K562 (cell line): ENCODE measurements around the gene YBX2. TPM values are rescaled to one million over a fixed set of nuclear protein-coding genes. Genes with fewer than 3 reads are reported as not detected.
A peak's percentile ranks its signal among the peaks of the same experiment; 100 is the strongest.

Experiments used
- ADNP ChIP-seq: fragments of 200-800 bp; sonication (Bioruptor generic); IDR thresholded peaks from 2 replicates; pipeline ENCODE4 v1.6.1; 2016; ENCODE audit warnings: missing genetic modification characterization, missing compliant biosample characterization
- ETV1 ChIP-seq: fragments of 450-650 bp; conservative IDR thresholded peaks from 2 replicates; pipeline ENCODE4 v1.6.1; 2016; ENCODE audit warnings: missing genetic modification characterization, control low read depth, low read depth, missing compliant biosample characterization
- FOXK2 ChIP-seq, 2 experiments: fragments of 450-650 bp; IDR thresholded peaks in 1 of 2; conservative IDR thresholded peaks in 1 of 2; 2 replicates each; pipeline ENCODE4 v1.6.1; 2016; ENCODE audit warnings: low read depth in 2 of 2, mild to moderate bottlenecking in 1 of 2
- HDAC1 ChIP-seq, 2 experiments: fragments of 450-650 bp; IDR thresholded peaks; 2 replicates each; pipeline ENCODE4 v1.6.1; 2016 to 2017; ENCODE audit warnings: inconsistent platforms in 1 of 2, mild to moderate bottlenecking in 1 of 2, moderate library complexity in 1 of 2
- L3MBTL2 ChIP-seq: fragments of 450-650 bp; IDR thresholded peaks from 2 replicates; pipeline ENCODE4 v1.6.1; 2016; ENCODE audit warnings: mild to moderate bottlenecking, moderate library complexity
- MCM2 ChIP-seq: fragments of 450-650 bp; IDR thresholded peaks from 2 replicates; pipeline ENCODE4 v1.6.1; 2017; ENCODE audit warnings: low read depth, mild to moderate bottlenecking
- MCM3 ChIP-seq: fragments of 450-650 bp; IDR thresholded peaks from 2 replicates; pipeline ENCODE4 v1.6.1; 2016
- NEUROD1 ChIP-seq: fragments of 150-350 bp; IDR thresholded peaks from 2 replicates; pipeline ENCODE4 v1.6.1; 2014; ENCODE audit warnings: borderline replicate concordance, low read length, low read depth; ENCODE audit not compliant: partially characterized antibody
- NR2C2 ChIP-seq, 2 experiments: fragments of 200-800 bp in 1 of 2; sonication (Bioruptor generic) in 1 of 2; sonication (generic) in 1 of 2; formaldehyde crosslinking in 1 of 2; IDR thresholded peaks; 2 replicates each; pipeline versions ENCODE4 v1.6.1 to v1.8.0; 2016 to 2022; ENCODE audit warnings: mild to moderate bottlenecking in 1 of 2, missing compliant biosample characterization in 1 of 2, missing genetic modification characterization in 1 of 2, missing genetic modification reagents in 1 of 2
- PTBP1 ChIP-seq: fragments of 200-400 bp; formaldehyde crosslinking; IDR thresholded peaks from 2 replicates; pipeline ENCODE4 v1.6.1; 2017; ENCODE audit warnings: low read depth, low read length
- SUPT5H ChIP-seq: fragments of 450-650 bp; IDR thresholded peaks from 2 replicates; pipeline ENCODE4 v1.6.1; 2016
- TEAD4 ChIP-seq, 2 experiments: sonication (generic) in 1 of 2; formaldehyde crosslinking in 1 of 2; IDR thresholded peaks; 2 replicates each; pipeline versions ENCODE4 v1.6.1 to v1.8.0; 2012 to 2022; ENCODE audit warnings: borderline replicate concordance in 1 of 2, inconsistent platforms in 1 of 2, low read length in 1 of 2, mild to moderate bottlenecking in 1 of 2, missing genetic modification reagents in 1 of 2
- TOE1 ChIP-seq, 2 experiments: fragments of 450-650 bp in 1 of 2; sonication (generic) in 1 of 2; formaldehyde crosslinking in 1 of 2; IDR thresholded peaks; 2 replicates each; pipeline versions ENCODE4 v1.7.1 to v1.8.0; 2016 to 2022; ENCODE audit warnings: borderline replicate concordance in 2 of 2, mild to moderate bottlenecking in 2 of 2, antibody characterized with exemption in 1 of 2, inconsistent platforms in 1 of 2, low read depth in 1 of 2, missing genetic modification reagents in 1 of 2, moderate library complexity in 1 of 2
- polyA plus RNA-seq, 8 experiments: library from polyadenylated mRNA; depleted of rRNA in 4 of 8; stranded (reverse) in 5 of 8; unstranded in 3 of 8; fragments of >200 nt; fragmentation: Nextera tagmentation in 2 of 8; fragmentation: Illumina TruSeq in 1 of 8; extraction: Ambion mirVana in 2 of 8; extraction: Trizol in 1 of 8; gene quantifications; 2 replicates each; pipeline versions ENCODE4 v1.2.1 to v1.2.3, GENCODE V29; 2011 to 2014; ENCODE audit warnings: inconsistent platforms in 1 of 8, missing spikeins in 1 of 8
- total RNA-seq, 7 experiments: library from RNA; depleted of rRNA in 6 of 7; stranded (reverse); fragments of >200 nt in 6 of 7; fragmentation: Illumina TruSeq in 2 of 7; extraction: Trizol in 2 of 7; gene quantifications; 2 replicates each; pipeline versions ENCODE4 v1.2.1 to v1.2.3, GENCODE V29; 2011 to 2021; ENCODE audit warnings: low replicate concordance in 1 of 7
- TF ChIP-seq, protein P1 (sequence below): fragments of 200-800 bp; sonication (Bioruptor generic); IDR thresholded peaks from 2 replicates; pipeline ENCODE4 v1.6.1; 2017; ENCODE audit warnings: missing genetic modification characterization, missing compliant biosample characterization
- TF ChIP-seq, protein P2 (sequence below): fragments of 250-450 bp; sonication (Bioruptor Pico); IDR thresholded peaks from 2 replicates; pipeline ENCODE4 v1.5.0; 2021; ENCODE audit warnings: mild to moderate bottlenecking, borderline replicate concordance
- TF ChIP-seq, protein P3 (sequence below): fragments of 450-650 bp; IDR thresholded peaks from 2 replicates; pipeline ENCODE4 v1.6.1; 2016
- TF ChIP-seq, protein P4 (sequence below): fragments of 200-800 bp; sonication (Bioruptor generic); IDR thresholded peaks from 2 replicates; pipeline ENCODE4 v1.6.1; 2017; ENCODE audit warnings: missing genetic modification characterization, missing compliant biosample characterization

The YBX2 gene
- total and polyA plus RNA-seq, 9 of the 15 experiments (the other 6 are each of a cell fraction or from before 2014, with no cell fraction given): 0.03 to 0.59 (median 0.27) TPM; not detected in 6

DNA sequence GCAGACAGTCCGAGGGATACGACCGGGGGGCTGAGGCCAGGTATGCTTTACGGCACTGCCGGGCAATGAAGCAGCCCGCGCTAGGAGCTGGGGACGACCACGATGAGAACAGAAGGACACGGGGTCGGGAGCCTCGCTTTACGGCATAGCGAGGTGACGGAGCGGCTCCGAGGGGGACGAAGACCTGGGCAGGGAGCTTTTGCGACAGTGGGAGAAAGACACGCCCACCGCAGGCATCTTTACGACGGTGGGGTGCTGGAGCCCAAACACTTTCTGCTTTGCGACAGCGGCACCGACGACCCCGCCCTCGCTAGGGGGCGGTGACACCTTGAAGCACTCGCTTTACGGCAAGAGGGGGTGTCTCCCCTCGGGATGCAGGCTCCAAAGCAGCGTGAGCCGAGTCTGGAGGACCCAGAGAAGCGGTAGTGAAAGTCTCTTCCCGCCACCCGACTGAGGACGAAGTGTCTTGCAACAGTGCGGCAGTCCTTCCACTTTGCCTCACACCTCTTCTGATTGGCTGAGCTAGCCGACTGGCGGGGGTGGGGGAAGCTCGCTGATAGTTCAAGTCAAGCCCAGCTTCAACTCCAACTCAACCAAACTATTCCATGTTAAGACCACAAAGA is 35.0 kb upstream of the YBX2 start (continued):
- TF ChIP-seq, protein P1, sequence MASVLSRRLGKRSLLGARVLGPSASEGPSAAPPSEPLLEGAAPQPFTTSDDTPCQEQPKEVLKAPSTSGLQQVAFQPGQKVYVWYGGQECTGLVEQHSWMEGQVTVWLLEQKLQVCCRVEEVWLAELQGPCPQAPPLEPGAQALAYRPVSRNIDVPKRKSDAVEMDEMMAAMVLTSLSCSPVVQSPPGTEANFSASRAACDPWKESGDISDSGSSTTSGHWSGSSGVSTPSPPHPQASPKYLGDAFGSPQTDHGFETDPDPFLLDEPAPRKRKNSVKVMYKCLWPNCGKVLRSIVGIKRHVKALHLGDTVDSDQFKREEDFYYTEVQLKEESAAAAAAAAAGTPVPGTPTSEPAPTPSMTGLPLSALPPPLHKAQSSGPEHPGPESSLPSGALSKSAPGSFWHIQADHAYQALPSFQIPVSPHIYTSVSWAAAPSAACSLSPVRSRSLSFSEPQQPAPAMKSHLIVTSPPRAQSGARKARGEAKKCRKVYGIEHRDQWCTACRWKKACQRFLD: no peak
- TF ChIP-seq, protein P2, sequence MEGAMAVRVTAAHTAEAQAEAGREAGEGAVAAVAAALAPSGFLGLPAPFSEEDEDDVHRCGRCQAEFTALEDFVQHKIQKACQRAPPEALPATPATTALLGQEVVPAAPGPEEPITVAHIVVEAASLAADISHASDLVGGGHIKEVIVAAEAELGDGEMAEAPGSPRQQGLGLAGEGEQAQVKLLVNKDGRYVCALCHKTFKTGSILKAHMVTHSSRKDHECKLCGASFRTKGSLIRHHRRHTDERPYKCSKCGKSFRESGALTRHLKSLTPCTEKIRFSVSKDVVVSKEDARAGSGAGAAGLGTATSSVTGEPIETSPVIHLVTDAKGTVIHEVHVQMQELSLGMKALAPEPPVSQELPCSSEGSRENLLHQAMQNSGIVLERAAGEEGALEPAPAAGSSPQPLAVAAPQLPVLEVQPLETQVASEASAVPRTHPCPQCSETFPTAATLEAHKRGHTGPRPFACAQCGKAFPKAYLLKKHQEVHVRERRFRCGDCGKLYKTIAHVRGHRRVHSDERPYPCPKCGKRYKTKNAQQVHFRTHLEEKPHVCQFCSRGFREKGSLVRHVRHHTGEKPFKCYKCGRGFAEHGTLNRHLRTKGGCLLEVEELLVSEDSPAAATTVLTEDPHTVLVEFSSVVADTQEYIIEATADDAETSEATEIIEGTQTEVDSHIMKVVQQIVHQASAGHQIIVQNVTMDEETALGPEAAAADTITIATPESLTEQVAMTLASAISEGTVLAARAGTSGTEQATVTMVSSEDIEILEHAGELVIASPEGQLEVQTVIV (CRISPR knock-in tag): peak; percentile 98
- TF ChIP-seq HDAC1 (IDR thresholded peaks at IDR 0.05): 0 out of 4 replicates have a peak, but pooled peaks of 1 of the 2 experiments have one; percentile 51
- no peak for TF ChIP-seq PTBP1
- 0 out of 2 replicates have a peak, but pooled peaks have one; percentile 12 for TF ChIP-seq TEAD4 (IDR thresholded peaks at IDR 0.05; ENCODE audit: low read length)
- no peak for TF ChIP-seq TEAD4 (CRISPR knock-in tag; IDR thresholded peaks at IDR 0.05; ENCODE audit: borderline replicate concordance)
- TF ChIP-seq L3MBTL2: 0 out of 2 replicates have a peak, but pooled peaks have one; percentile 38
- peak; percentile 77; the same call in 1 of the 2 replicates for TF ChIP-seq MCM3
- TF ChIP-seq NR2C2 (CRISPR knock-in tag; IDR thresholded peaks at IDR 0.05): 0 out of 2 replicates have a peak, but pooled peaks have one; percentile 20
- peak; percentile 79 for TF ChIP-seq NR2C2 (tag; IDR thresholded peaks at IDR 0.05)
- no peak for TF ChIP-seq ADNP
- peak; percentile 38; the same call in 1 of the 2 replicates for TF ChIP-seq TOE1 (IDR thresholded peaks at IDR 0.05; ENCODE audit: borderline replicate concordance)
- TF ChIP-seq TOE1 (CRISPR knock-in tag; IDR thresholded peaks at IDR 0.05; ENCODE audit: borderline replicate concordance, low read depth): no peak
- TF ChIP-seq, protein P3, sequence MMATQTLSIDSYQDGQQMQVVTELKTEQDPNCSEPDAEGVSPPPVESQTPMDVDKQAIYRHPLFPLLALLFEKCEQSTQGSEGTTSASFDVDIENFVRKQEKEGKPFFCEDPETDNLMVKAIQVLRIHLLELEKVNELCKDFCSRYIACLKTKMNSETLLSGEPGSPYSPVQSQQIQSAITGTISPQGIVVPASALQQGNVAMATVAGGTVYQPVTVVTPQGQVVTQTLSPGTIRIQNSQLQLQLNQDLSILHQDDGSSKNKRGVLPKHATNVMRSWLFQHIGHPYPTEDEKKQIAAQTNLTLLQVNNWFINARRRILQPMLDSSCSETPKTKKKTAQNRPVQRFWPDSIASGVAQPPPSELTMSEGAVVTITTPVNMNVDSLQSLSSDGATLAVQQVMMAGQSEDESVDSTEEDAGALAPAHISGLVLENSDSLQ: peak; percentile 68
- TF ChIP-seq, protein P4, sequence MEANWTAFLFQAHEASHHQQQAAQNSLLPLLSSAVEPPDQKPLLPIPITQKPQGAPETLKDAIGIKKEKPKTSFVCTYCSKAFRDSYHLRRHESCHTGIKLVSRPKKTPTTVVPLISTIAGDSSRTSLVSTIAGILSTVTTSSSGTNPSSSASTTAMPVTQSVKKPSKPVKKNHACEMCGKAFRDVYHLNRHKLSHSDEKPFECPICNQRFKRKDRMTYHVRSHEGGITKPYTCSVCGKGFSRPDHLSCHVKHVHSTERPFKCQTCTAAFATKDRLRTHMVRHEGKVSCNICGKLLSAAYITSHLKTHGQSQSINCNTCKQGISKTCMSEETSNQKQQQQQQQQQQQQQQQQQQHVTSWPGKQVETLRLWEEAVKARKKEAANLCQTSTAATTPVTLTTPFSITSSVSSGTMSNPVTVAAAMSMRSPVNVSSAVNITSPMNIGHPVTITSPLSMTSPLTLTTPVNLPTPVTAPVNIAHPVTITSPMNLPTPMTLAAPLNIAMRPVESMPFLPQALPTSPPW (CRISPR knock-in tag): peak; percentile 79
- TF ChIP-seq SUPT5H: peak; percentile 55
- TF ChIP-seq ETV1 (tag): no peak
- 0 out of 4 replicates have a peak, but pooled peaks of 1 of the 2 experiments have one; percentile 6 for TF ChIP-seq FOXK2 (conservative IDR thresholded peaks at IDR 0.05 in 1 of 2, IDR thresholded peaks at IDR 0.05 in 1 of 2; ENCODE audit: low read depth in 2 of 2)
- TF ChIP-seq MCM2: no peak
- TF ChIP-seq NEUROD1: peak; percentile 17
